Embryonic facial prominence (tissue), 1 donor: ENCODE data around the gene UBXN6.

Experiments used
- DNase-seq: peaks from one replicate; pipeline ENCODE4 v3.0.0-alpha.2; 2016; ENCODE audit errors: extremely low spot score

Gene UBXN6, protein sequence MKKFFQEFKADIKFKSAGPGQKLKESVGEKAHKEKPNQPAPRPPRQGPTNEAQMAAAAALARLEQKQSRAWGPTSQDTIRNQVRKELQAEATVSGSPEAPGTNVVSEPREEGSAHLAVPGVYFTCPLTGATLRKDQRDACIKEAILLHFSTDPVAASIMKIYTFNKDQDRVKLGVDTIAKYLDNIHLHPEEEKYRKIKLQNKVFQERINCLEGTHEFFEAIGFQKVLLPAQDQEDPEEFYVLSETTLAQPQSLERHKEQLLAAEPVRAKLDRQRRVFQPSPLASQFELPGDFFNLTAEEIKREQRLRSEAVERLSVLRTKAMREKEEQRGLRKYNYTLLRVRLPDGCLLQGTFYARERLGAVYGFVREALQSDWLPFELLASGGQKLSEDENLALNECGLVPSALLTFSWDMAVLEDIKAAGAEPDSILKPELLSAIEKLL

GRCh38 chr19:4457654-4458395 is at the start of gene UBXN6:
Gene UBXN6 (minus strand): TSS chr19:4457794. CDS start chr19:4457697, 97 bp downstream.
- DNase-seq: peak; percentile 97

- no peak for DNase-seq
Observed at GRCh38 chr19:4507150-4507452, 49.5 kb upstream of the UBXN6 start.

GRCh38 chr19:4506449-4507149 is 49.0 kb upstream of the UBXN6 start:
- no peak for DNase-seq

- DNase-seq: no peak
Observed at GRCh38 chr19:4505570-4506448, 48.2 kb upstream of the UBXN6 start.

DNA sequence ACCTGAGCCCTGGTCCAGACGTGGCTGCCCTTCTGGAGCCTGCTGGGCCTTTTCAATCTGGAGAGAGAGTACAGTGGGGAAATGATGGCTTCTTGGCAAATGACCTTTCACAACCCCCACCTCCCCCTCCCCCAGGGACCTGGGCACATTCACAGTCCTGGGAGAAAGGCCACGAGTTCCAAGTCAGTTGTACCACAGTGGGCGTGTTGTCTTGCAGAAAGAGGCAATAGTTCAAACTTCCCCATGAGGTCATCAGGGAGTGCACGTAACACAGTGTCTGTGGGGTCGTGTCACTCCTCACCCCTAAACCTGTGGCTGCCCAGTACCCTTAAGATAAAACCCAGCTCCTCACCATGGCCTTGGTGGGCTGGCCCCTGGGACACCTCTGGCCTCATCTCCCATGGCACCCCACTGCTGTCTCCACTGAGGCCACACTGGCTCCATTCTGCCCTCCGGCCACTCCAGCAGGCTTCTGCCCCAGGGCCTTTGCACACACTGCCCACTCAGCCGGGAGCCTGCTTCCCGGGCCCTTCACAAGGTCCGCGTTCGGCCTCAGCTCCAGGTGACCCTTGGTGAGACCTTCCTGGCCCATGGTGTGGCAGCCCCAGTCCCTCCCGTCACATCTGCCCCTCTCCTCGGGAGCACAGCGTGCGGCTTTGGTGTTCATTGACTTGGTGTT is 47.4 kb upstream of the UBXN6 start:
- DNase-seq: no peak

DNA sequence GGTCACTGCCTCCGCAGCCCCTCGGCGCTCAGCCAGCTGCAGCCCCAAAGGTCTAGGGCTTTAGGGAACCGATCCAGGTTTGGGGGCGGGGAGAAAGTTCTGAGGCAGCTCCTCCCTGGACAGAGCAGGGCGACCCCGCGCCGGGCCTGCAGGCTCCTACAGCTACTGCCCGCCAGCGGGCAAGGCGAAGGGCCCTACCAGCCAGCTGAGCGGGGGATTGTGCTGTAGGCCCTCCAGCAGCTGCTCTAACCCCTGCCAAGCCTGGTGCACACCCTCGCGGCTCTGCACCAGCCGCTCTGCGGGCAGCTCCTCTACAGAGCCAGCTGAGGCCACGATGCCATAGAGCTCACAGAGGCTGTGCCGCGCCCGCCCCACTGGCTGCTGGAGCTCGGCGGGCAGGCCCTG is 46.7 kb upstream of the UBXN6 start:
- DNase-seq: no peak

- DNase-seq: no peak
Observed at GRCh38 chr19:4503825-4504170, 46.2 kb upstream of the UBXN6 start.

GRCh38 chr19:4503132-4503824 is 45.7 kb upstream of the UBXN6 start:
- no peak for DNase-seq

- no peak for DNase-seq
Observed at GRCh38 chr19:4502282-4503131, 44.9 kb upstream of the UBXN6 start.

DNA sequence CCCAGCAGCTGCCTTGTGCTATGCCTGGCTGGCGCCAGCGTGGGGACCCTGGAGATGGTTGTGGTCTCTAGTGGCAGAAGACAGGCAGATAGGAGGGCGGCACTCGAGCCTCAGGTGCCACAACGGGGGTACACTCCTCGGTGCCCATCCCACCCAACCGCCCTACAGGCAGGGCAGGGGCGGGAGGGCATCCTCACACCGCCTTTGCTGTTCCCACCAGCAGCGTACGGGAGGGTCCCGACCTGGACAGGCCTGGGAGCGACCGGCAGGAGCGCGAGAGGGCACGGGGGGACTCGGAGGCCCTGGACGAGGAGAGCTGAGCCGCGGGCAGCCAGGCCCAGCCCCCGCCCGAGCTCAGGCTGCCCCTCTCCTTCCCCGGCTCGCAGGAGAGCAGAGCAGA is 44.1 kb upstream of the UBXN6 start:
- no peak for DNase-seq

DNA sequence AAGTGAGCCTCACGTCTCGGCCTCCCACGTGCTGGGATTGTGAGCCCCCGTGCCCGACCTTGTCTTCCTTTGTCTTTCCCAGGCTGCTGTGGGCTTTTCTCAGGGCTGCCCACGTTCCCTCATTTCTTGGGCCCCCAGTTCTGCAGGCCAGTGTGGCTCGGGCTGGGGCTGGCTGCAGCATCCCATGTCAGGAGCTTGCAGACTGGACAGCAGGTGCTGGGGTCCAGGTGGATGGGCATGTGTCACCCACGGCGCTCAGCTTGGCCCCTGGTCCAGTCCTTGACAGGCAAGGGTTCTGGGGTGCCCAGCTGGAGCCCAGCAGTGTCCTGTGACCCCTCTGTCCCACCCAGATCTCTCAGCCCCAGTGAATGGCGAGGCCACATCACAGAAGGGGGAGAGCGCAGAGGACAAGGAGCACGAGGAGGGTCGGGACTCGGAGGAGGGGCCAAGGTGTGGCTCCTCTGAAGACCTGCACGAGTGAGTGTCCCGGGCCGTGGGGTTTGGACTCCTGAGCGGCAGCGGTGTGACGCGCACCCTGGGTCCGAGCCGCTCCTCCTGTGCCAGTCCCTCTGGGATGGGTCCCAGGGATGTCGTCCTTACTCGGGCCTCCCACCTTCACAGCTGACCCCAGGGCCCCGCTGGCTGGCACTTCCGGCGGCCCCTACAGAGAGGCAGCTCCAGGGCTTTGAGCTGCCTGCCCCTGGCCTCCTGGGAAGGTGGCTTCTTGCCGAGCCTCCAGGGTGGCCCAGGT is 43.4 kb upstream of the UBXN6 start:
- no peak for DNase-seq

DNA sequence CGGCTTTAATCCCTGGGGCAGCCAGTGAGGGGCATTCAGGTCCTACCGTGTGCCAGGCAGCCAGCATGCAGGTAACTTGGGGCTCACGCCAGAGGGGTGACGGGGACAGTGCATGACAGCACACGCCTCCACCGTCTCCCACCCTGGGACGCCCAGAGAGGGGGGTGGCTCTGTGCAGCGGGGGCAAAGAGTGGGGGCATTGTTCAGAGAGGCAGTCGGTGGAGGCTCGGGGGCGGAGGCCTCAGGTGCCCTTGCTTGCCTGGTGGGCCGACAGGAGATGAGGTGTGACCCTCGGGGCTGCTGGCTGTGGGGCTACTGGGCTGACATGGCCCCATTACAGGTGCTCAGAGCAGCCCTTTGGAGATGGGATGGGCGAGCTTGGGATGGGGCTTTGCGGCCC is 42.3 kb upstream of the UBXN6 start:
- DNase-seq: no peak

DNA sequence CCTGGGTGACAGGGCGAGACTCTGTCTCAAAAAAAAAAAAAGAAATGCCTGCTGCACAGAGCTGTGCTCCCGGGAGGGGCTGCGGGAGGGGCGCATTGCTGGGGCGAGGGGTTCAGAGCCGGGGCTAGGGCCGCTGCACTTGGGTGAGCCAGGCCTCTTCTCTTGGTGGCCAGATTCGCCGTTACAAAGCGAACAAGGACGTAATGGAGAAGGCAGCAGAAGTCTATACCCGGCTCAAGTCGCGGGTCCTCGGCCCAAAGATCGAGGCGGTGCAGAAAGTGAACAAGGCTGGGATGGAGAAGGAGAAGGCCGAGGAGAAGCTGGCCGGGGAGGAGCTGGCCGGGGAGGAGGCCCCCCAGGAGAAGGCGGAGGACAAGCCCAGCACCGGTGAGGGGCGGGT is 41.7 kb upstream of the UBXN6 start:
- DNase-seq: no peak

DNA sequence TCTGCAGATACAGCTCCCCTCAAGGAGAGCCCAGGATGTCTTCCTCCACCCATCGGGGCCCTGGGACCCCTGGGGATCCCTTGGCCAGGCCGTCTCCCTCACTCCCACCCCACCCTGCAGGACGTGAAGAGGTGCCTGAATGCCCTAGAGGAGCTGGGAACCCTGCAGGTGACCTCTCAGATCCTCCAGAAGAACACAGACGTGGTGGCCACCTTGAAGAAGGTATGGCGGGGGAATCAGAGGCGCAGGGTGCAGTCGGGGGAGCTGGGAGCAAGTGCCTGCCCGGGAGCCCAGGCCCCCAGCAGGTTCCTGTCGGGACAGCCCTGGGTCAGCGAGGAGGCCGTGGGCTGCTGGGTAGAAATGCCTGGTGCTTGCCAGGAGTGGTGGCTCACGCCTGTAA is 41.1 kb upstream of the UBXN6 start:
- DNase-seq: no peak

- no peak for DNase-seq
Observed at GRCh38 chr19:4497770-4498389, 40.3 kb upstream of the UBXN6 start.

DNA sequence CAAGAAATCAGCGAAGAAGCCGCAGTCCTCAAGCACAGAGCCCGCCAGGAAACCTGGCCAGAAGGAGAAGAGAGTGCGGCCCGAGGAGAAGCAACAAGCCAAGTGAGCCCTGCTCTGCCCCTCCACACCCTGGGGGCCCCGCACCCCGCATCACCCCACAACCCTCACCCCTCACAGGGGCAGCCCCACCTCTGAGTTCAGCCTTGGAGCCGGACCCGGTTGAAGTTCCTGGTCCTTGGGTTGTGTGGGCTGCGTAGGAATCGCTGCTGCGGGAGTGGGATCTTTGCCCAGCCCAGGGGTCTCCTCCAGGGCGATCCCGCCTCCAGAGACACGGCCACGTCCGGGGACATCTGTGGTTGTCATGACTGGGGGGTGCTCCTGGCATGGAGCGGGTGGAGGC is 38.7 kb upstream of the UBXN6 start:
- no peak for DNase-seq

GRCh38 chr19:4495471-4495870 is 37.9 kb upstream of the UBXN6 start:
- no peak for DNase-seq

GRCh38 chr19:4494691-4495064 is 37.1 kb upstream of the UBXN6 start:
- DNase-seq: no peak
